Activated CD4-positive, CD25-positive, alpha-beta regulatory T cell treated with anti-CD3 and anti-CD28 coated beads, Interleukin-2, amount 50 U/mL, for 16 hours (primary cell): ENCODE data around the gene LGALS8.

Experiments used
- DNase-seq: peaks from one replicate; pipeline ENCODE4 v3.0.0-alpha.2; 2020; ENCODE audit warnings: low read depth, low spot score

LGALS8 gene

DNA sequence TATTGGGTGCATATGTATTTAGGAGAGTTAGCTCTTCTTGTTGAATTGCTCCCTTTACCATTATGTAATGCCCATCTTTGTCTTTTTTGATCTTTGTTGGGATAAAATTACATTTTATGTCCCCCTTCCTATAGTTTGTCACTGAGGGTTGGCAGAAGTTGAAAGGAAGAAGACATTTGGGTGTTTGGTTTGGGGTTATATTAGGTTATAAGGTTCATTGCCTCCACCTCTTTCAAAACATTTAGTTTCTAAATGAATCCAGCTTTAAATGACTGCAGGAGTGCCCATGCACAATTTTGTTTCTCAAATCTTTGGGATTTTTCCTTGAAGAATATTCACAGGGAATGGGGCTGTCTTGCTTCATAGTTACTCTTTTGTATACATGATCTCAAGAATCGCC is 14.6 kb upstream of the LGALS8 start:
- DNase-seq: no peak

DNA sequence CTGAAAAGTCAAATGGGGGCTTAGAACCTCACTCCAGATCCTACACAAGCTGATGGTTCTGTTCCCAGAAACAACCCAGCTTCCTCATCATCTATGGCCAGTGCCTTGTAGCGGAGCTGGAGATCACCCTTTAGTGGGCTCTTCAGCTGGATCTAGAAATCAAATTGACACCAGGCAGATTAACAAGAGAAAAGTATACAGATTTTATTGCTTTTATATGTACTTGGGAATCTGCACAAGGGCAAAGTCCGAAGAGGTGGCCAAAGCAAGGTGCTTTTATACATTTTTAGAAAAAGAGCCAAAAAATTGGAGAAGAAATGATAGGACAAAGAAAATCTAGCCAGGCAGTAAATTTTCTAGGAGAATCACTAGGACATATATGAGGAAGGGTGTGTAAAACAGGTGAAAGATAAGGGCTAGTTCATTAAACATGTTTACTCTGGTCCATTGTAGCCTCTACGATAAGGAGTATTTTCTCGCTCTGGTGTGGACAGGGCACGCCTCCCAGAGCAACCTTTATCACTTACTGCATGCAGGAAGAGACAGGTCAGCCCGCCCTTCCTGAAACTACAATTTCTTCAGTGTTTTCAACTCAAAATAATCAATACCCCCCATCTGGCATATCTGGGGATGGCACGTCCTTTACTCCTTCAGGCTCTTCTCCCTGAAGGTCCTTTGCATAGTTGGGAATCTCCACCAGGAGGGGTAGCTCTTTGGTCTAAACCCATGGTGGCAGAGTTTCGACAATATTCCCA is 14.0 kb upstream of the LGALS8 start:
- DNase-seq: no peak

DNA sequence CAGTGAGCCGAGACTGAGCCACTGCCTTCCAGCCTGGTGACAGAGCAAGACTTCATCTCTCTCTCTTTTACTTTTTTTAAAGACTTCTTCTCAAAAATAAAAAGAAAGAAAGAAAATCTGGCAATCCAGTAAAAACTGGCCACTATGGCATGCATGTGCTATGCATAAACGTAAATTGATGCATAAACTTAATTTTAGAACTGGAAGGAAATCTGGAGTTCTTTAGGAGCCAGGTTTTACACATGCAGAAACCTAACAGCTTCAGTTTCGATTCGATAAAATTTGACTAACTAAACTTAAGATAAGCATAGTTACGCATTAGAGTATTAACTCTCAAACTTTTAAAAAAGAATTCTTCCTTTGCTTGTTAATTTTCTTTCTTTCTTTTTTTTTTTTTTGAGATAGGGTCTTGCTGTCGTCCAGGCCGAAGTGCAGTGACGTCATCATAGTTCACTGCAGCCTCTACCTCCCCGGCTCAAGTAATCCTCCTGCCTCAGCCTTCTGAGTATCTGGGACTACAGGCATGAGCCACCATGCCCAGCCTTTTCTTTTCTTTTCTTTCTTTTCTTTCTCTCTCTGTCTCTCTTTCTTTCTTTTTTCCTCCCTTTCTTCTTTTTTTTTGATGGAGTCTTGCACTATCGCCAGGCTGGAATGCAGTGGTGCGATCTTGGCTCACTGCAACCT is 11.9 kb upstream of the LGALS8 start:
- DNase-seq: no peak

DNA sequence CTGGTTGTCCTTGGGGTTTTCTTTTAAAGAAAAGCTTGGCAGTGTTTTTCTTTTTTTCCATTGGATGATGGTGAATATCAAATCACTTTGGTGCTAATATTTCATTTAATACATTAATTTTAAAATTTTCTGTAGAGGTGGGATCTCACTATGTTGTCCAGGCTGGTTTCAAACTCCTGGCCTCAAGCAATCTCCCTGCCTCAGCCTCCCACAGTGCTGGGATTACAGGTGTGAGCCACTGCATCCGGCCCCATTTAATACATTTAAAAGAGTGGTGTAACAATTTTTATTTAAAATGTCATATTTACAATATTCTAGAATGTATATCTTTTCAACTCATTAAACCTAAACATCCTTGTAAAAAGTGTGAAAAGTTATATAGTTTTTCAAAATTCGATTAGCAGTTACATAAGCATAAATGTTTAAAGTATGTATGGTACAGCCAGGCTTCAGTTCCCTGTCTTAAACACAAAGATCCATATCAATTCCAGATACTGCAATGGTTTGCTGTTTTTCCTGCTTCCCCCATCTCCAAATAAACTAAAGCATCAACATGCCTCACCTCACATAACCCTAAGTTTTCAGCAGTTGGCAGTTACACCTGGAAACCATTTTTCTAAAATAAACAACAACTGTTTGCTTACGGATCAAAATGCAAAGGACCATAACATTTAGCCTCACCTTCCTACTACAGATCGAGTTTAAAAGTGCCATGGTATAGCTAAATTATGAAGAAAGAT is 8.9 kb upstream of the LGALS8 start:
- no peak for DNase-seq

DNA sequence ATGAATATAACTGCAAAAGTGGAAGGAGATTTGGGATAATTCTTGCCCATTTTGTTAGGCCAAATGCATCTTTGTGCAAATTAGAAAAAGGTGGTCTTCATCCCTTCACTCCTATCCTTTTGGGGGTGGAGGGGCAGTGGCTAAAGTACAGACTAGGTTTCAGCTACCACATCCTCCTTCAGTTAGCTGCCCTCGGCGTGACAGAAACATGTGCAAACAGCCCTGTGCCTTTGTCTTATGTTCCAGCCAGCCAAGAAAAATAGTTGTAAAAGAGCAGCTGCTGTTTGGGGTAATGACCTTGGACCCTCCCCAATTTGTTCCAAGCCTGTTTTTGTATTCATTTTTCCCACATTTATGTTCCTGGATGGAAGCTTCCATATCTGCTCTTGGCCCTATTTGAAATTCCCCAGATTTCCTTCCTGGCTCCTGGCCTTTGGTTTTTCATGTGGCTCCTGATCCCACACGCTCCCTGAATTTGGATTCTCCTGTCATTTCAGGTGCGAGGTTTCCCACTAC is 8.3 kb upstream of the LGALS8 start:
- DNase-seq: no peak

DNA sequence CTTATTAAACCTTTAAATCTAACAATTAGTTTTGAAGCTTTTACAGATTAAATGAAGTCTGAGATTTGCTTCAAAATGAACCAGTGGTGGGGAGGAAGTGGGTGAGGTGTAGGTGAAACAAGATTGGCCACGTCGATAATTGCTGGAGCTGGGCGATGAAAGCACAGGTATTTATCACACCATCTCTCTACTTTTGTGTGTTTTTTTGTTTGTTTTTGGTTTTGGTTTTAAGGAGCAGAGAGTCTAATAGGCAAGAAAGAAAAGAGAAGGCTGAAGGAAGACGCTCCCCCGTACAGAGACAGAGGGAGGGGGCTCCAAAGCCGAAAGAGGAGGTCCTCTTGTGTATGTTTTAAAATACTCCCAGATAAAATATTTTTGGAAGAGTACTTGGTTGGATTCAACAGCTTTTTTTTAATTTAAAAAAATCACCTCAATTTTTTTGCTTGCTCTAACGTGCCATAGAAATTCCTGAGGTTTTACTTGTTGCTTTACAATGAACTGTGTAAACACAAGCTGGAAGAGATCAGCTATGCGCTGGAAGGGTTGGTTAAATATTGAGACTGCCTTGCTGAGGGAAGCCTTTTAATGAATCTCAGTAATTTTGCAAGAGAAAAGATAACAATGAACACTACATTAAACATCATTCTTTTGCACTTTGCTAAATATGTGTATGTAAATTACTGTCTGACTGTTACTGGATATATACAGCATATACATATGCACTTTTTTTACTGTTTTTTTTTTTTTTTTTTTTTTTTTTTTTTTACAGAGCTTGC is 6.7 kb upstream of the LGALS8 start:
- no peak for DNase-seq

DNA sequence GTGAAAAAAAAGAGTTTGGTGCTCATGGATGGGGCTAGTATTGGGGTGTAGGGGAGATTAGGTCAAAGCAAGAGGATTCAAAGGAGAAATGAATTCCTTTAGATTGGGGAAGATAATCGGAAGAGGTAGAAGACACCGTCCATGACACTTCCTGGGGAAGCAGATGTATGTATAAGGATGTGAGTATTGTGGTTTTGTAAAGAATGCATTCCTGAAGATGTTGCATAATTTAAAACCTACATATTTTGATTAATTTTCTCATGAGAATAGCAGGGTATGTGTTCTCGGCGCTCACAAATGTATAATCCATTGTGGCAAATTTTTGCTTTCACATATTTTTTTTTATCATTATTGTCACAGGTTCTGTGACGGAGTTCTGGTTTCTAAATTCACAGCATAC is 5.5 kb upstream of the LGALS8 start:
- no peak for DNase-seq

DNA sequence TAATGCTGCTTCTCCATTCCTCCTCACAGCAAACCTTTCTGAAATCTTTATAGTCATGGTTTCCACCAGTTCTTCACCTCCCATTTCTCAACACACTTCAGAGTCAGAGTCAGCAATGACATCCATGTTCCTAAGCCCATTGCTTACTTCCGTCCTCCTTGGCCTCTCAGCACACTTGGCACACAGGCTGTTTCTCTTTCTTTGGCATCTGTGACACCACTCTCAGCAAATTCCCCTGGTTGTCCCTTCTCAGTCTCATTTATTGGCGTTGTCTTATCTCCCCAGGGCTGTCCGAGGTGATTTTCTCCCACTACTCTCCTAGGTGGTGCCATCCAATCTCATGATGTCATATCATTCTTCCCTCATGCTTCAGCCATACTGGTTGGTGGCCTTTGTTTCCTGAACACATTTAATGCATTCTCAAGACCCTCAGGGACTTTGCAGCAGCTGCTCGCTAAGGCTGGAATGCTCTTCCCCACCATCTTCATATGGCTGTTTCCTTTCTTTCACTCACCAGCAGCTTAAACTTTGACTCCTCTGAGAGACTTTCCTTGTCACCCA is 3.3 kb upstream of the LGALS8 start:
- DNase-seq: no peak

DNA sequence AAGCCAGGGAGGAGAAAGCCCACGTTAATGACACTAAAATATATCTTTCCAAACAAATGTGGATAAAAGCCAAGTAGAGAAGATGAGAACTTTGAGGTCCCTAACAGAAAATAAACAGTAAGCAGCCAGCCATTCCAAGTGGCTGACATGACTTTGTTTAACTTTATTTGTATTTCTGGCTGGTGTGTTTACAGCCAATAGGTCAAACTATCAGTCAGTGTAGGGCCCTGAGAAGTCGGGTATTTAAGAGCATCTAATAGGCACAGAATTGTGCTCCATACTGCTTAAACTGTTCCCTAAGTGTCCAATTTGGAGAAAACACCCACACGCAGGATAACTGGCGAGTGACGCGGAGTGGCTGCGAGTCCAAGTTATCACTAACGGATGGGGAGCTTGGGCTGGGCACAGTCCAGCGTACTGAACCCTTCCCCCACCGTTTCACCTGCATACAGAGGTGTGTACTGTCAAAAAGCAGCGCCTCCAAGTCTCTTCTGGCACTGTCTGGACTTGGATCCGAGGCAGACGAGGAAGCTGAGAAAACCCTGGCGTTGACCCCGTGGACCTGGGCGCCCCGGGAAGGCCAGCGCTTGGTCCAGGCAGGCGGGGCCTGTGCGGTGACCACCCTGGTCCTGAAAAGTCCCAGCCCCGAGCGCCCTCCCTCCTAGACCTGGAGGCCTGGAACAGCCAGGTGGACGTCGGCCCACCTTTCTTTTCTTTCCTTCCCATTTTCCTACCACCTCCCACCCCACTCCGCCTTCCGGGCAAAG is 662 bp upstream of the LGALS8 start:
- no peak for DNase-seq

DNA sequence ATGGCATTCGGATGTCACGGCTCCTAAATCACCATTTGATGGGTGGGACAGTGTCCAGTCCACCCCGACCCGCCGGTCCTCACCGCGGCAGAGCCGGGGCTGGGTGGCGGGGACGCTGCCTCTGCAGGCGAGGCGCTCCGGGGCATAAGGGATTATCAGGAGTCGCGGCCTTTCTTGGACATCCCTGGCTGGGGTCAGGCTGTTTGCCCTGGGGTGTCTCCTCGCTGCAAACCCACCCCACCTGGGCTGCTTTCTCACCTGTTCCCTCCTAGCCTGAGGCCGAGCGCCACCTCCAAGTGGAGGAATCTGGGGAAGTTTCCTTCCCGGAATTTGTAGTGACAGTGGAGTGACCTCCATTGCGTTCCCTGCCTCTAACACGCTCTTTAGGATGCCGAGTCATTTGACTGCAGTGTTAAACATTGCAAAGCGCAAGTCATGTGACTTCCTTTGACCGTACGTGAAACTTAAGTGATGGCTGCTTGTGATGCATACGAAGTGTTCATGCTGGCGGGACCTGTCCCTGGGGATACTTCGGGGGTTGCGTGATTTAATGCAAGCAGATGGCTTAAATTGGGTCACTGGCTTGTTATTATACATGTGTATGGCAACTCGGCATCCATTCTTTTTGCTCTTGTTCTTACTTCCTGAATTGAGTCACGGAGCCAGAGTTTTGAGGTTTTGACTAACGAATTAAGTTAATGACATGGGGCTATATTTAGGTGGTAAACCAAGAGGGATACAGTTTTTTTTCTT is 536 bp downstream of the LGALS8 start:
- DNase-seq: peak; percentile 40

DNA sequence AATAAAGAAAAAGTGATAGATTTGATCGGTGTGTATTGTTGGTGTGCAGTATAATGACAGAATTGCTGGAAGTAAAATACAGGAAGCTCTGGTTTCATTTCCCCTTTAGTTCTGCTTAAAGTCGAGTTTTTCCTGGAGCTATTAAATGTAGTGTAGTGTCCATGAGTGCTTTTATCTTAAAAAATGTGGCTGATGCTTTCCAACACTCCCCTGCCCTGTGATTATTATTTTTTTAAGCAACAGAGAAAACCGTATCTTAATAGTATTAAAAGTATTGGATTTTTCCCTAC is 1.1 kb downstream of the LGALS8 start:
- no peak for DNase-seq

DNA sequence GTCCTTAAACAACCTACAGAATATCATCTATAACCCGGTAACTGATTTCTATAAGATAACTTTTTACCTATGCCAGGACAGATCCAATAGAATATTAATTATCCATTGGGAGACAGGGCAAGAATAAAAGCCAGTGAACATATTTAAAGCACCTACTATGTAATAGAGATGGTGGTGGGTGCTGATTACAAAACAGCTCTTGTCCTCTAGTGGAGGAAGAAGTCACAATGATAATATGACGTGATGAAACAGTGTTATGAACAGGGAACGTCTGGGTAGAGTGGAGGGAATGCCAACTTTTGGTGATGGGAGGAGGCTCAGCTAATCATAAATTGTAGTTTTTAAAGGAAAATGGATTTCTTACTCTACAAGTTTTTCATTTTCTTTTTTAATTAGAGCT is 2.3 kb downstream of the LGALS8 start:
- no peak for DNase-seq

DNA sequence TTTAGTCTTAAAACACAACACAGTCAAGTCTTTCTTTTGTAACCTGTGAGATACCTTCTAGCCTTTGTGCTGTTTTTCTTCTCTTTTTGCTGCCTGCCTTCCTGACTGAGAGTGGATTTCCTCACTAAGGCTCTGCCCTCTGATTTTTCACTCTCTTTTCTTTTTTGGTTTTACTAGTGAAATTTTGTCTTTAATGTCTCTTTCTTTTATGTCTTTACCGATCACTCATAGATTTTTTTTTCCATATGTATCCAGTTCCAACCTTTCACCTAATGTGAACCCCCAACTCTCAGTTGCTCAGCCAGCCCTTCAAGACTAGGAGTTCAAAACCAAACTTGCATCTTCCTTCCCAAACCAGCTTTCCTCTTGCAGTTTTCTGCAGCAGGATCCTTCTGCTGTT is 6.5 kb downstream of the LGALS8 start:
- DNase-seq: no peak

DNA sequence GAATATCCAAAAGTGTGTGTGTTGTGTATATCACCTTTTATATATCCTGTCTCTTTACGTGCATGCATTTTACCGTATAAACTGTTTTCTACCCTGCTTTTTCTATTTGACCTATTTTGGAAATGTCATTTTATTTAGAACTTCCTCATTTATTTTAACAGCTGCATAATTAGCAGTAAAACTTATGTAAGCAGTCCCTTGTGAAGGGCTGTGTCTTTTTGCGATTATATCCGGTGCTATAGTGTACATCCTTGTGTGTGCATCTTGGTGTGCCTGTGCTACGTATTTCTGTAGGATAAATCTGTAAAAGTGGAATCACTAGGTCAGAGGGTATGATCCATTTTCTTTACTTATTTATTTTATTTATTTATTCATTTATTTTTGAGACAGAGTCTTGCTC is 7.2 kb downstream of the LGALS8 start:
- DNase-seq: no peak

DNA sequence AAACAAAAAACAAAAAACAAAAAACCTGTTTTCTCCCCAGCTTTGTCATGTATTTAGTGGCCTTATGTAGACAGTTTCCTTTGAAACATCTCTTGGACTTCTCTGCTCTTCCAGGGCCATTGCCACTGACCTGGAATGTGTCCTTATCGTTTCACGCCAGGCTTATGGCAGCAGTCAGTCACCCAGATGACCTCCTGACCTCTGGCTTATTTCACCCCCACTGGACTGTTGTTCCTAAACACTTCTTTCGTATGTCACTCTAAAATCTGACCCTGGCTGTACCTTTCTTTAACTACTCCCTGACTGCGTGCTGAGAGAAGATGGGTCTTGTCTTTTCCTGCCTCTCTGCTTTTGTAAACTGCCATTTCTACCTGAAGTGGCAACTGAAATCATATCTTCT is 9.1 kb downstream of the LGALS8 start:
- DNase-seq: no peak

DNA sequence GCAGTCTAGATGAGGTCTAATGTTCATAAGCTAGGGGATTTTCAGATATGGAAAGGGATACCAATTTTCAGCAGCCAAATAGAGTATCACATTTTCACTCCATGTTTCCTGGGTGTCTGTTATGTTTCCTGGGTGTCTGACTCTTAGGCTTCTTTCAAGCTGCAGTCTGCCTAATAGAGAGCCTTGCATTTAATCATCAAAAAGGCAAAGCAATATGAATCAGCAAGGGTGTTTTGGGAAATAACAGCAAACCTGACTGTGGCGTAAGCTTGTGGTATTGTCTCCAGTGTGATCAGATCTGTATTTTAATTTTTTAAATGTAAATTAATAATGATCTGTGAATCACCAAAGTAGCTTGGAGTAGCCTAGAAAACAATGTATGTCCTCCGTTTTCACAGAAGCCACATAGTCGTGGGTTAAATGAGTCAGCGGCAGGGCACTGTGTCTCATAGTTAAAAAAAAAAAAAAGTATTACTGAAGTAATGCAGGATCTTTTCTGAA is 10.4 kb downstream of the LGALS8 start:
- DNase-seq: no peak

DNA sequence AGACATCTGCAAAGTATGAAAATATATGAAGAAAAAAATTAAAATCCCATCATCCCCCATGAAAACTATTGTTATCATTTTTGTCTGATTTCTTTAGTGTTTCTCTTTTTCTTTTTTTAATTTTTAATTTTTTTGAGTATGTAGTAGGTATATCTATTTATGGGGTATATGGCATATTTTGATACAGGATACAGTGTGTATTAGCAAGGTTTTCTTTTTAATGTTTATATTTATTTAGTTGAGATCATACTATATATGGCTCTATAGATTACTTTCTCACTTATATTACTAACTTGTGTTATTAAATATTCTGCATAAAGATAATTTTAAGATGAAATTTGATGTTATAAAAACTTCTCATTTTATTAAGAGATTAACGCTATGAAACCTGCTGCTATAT is 11.4 kb downstream of the LGALS8 start:
- DNase-seq: no peak

DNA sequence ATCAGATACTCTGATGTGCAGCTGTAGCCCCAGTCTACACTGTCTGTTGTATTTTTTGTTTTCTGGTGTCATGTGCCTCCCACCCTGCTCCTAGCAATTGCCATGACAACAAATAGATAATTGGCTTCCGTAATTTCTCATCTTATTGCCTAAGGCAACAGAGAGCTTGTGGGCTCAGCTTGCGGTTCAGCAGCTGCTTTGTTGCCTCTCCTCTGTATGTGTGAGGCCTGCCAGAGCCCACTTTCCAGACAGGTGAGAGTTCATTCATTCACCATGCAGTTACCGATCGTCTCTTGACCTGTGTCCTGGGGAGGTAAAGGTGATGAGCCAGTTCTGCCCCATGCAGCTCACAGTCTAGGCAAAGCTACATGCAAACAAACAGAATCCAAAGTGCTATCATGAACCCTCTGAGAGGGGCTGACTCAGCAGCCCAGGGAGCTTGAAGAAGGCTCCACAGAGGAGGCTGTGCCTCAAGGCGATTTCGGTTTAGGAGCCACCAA is 11.9 kb downstream of the LGALS8 start:
- DNase-seq: no peak

DNA sequence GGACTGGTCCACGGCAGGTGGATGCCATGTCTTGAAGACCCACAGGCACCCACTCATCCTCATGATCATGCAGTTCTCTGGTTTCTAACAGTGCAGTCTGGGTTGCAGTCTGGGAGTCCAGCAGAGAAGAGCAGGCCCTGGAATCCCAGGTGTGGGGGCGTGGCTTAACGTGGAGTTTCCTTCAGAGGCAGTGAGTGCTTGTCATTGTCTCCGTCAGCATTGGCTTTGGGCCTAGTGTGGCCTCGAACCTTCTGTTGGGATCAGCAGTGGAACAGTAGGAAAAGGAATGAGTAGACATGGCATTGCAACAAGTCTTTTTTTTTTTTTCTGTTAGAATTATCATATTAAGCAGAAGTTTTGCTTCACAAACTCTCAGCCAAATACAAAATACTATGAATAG is 12.8 kb downstream of the LGALS8 start:
- DNase-seq: no peak
